ENCODE measurements around the gene CYS1. TPM values are rescaled to one million over a fixed set of nuclear protein-coding genes. Genes with fewer than 3 reads are reported as not detected.

The CYS1 gene
- total and polyA plus RNA-seq, 2 donors (not counting 3 experiments of a cell fraction or from before 2014, with no cell fraction given) = not detected

DNA sequence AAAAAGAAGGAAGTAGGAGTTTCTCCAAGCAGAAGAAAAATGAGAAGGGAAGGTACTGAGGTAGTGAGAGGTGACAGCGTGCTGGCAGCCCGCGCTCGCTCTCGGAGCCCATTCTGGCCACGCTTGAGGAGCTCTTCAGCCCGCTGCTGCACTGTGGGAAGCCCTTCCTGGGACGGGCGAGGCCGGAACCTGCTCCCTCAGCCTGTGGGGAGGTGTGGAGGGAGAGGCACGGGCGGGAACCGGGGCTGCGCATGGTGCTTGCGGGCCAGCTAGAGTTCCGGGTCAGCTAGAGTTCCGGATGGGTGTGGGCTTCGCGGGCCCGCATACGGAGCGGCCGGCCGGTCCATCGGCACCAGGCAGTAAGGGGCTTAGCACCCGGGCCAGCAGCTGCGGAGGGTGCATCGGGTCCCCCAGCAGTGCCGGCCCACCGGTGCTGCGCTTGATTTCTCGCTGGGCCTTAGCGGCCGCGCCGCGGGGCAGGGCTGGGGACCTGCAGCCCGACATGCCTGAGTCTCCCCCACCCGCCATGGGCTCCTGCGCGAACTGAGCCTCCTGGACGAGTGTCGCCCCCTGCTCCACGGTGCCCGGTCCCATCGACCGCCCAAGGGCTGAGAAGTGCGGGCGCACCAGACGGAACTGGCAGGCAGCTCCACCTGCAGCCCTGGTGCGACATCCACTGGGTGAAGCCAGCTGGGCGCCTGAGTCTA is 11.1 kb upstream of the CYS1 start:
- no peaks in the 10 kb centered on the region for H3K79me2 ChIP-seq (ENCODE audit: control insufficient read depth, insufficient read depth, low read length)
- no peaks in the 10 kb centered on the region for H3K36me3 ChIP-seq (ENCODE audit: control insufficient read depth in 2 of 2, extremely low read depth in 1 of 2, insufficient read depth in 2 of 2, low read length in 2 of 2)
- no peaks in the 10 kb centered on the region for H3K4me1 ChIP-seq (ENCODE audit: control insufficient read depth, extremely low read depth, insufficient read depth, low read length)
- no peak overlapping the region for H3K27ac ChIP-seq (ENCODE audit: insufficient read depth, low read depth, low read length)
- FAIRE-seq = no peak
- BruUV-seq (replicated peaks) = no TSS peak
- H3K9me1 ChIP-seq (replicated peaks; ENCODE audit: control insufficient read depth, extremely low read depth, insufficient read depth, low read length) = no peaks in the 10 kb centered on the region
- no peaks in the 10 kb centered on the region for H4K20me1 ChIP-seq (replicated peaks; ENCODE audit: control insufficient read depth, extremely low read depth, insufficient read depth, low read length)
- TF ChIP-seq EZH2 (IDR thresholded peaks at IDR 0.05; ENCODE audit: borderline replicate concordance, low read depth, low read length, severe bottlenecking) = peak; percentile 85
- TF ChIP-seq, protein P1, sequence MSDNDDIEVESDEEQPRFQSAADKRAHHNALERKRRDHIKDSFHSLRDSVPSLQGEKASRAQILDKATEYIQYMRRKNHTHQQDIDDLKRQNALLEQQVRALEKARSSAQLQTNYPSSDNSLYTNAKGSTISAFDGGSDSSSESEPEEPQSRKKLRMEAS (IDR thresholded peaks at IDR 0.05; ENCODE audit: insufficient read depth, insufficient read length) = no peak
- TF ChIP-seq, protein P2, sequence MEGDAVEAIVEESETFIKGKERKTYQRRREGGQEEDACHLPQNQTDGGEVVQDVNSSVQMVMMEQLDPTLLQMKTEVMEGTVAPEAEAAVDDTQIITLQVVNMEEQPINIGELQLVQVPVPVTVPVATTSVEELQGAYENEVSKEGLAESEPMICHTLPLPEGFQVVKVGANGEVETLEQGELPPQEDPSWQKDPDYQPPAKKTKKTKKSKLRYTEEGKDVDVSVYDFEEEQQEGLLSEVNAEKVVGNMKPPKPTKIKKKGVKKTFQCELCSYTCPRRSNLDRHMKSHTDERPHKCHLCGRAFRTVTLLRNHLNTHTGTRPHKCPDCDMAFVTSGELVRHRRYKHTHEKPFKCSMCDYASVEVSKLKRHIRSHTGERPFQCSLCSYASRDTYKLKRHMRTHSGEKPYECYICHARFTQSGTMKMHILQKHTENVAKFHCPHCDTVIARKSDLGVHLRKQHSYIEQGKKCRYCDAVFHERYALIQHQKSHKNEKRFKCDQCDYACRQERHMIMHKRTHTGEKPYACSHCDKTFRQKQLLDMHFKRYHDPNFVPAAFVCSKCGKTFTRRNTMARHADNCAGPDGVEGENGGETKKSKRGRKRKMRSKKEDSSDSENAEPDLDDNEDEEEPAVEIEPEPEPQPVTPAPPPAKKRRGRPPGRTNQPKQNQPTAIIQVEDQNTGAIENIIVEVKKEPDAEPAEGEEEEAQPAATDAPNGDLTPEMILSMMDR (IDR thresholded peaks at IDR 0.05; ENCODE audit: extremely low read depth in 1 of 2, insufficient read depth in 1 of 2, low read depth in 1 of 2, low read length in 2 of 2) = no peak
- TF ChIP-seq POLR2AphosphoS5 (IDR thresholded peaks at IDR 0.05; ENCODE audit: insufficient read depth, low read depth, low read length) = no peak
- TF ChIP-seq JUN (IDR thresholded peaks at IDR 0.05; ENCODE audit: borderline replicate concordance, insufficient read depth, insufficient read length, low read depth) = no peak
- H2AFZ ChIP-seq (ENCODE audit: low read depth, low read length) = no peak overlapping the region
- dilution Hi-C loops (cut with MboI; ENCODE audit: extremely low pct_ligation_motif_present, low sequenced_read_pairs) = no loop called here
- H3K4me3 ChIP-seq (replicated peaks in 1 of 3; ENCODE audit: insufficient read depth in 1 of 3, low read depth in 1 of 3, low read length in 3 of 3) = no peak overlapping the region
- H3K27me3 ChIP-seq (ENCODE audit: control insufficient read depth in 2 of 2, insufficient read depth in 2 of 2, low read length in 2 of 2) = peaks cover 21 to 33% of the 10 kb centered on the region in 2 experiments
- no peak for DNase-seq (ENCODE audit: low read depth, low spot score)
- ChIA-PET CTCF (interaction anchor here (0.6 to 20.2 kb wide), 5 partner anchors 8 to 344 kb away, joined by 3 to 485 read pairs (median 5); no protein-coding TSS in a partner anchor), POLR2A (no interaction called here)
- no peak overlapping the region for H3K9ac ChIP-seq (replicated peaks; ENCODE audit: extremely low read depth, insufficient read depth, low read length)
- H3K9me3 ChIP-seq (replicated peaks; ENCODE audit: control insufficient read depth, insufficient read depth, low read length) = no peaks in the 10 kb centered on the region
- no peak overlapping the region for H3K4me2 ChIP-seq (ENCODE audit: insufficient read depth, low read length)
- intact Hi-C loops (cut with micrococcal nuclease) = no loop called here

Data from endothelial cell of umbilical vein (primary cell).